SU-DHL-6 (cell line): ENCODE results near the gene CACNG4.

Experiments
- H2AFZ ChIP-seq: fragments of 200-600 bp; sonication (generic); 2 replicates; pipeline ENCODE4 v1.6.1; 2014; ENCODE audit warnings: low read depth, mild to moderate bottlenecking, moderate library complexity, mixed read lengths, antibody characterized with exemption, low read length; ENCODE audit not compliant: severe bottlenecking
- H3F3A ChIP-seq: fragments of 200-600 bp; shearing (Covaris generic); 2 replicates; pipeline ENCODE4 v1.6.0; 2016; ENCODE audit warnings: antibody characterized with exemption, mild to moderate bottlenecking; ENCODE audit not compliant: insufficient read depth
- H3K27ac ChIP-seq: fragments of 200-600 bp; sonication (generic); 2 replicates; pipeline ENCODE4 v1.5.1; 2016; ENCODE audit warnings: low read depth, mild to moderate bottlenecking, low read length, moderate library complexity, mixed read lengths
- H3K27me3 ChIP-seq: fragments of 200-600 bp; sonication (generic), shearing (Covaris generic); 2 replicates; pipeline ENCODE4 v1.6.0; 2014; ENCODE audit warnings: mild to moderate bottlenecking, low read length
- H3K36me3 ChIP-seq: fragments of 200-600 bp; sonication (generic); 2 replicates; pipeline ENCODE4 v1.6.1; 2014; ENCODE audit warnings: mild to moderate bottlenecking, low read length, mixed read lengths
- H3K4me2 ChIP-seq: fragments of 300-600, 200-600 bp; shearing (Covaris generic), sonication (generic); 2 replicates; pipeline ENCODE4 v1.6.0; 2014; ENCODE audit warnings: low read length, low read depth, mild to moderate bottlenecking; ENCODE audit not compliant: poor library complexity, severe bottlenecking
- H3K4me3 ChIP-seq: fragments of 200-600 bp; sonication (generic); 2 replicates; pipeline ENCODE4 v1.5.1; 2014; ENCODE audit warnings: antibody characterized with exemption, low read length, mild to moderate bottlenecking, mixed read lengths; ENCODE audit not compliant: insufficient read depth, poor library complexity, severe bottlenecking
- H3K79me2 ChIP-seq: fragments of 200-600 bp; sonication (generic); 2 replicates; pipeline ENCODE4 v1.6.1; 2014; ENCODE audit warnings: mild to moderate bottlenecking, low read length, moderate library complexity; ENCODE audit not compliant: insufficient read depth
- H3K9ac ChIP-seq: fragments of 200-600 bp; sonication (generic); 2 replicates; pipeline ENCODE4 v1.7.0; 2014; ENCODE audit warnings: mild to moderate bottlenecking, low read length
- H3K9me2 ChIP-seq: fragments of 200-600 bp; sonication (generic); replicated peaks from 2 replicates; pipeline ENCODE4 v1.6.1; 2014; ENCODE audit warnings: low read length; ENCODE audit not compliant: insufficient read depth
- H3K9me3 ChIP-seq: fragments of 200-600 bp; sonication (generic); 2 replicates; pipeline ENCODE4 v1.6.1; 2014; ENCODE audit warnings: low read length, mixed read lengths; ENCODE audit not compliant: insufficient read depth
- H4K20me1 ChIP-seq: fragments of 200-600 bp; sonication (generic); 2 replicates; pipeline ENCODE4 v1.6.1; 2014; ENCODE audit warnings: low read depth, mild to moderate bottlenecking, antibody characterized with exemption, low read length, moderate library complexity, mixed read lengths
- CTCF ChIP-seq: fragments of 200-600 bp; sonication (generic); IDR thresholded peaks from one replicate; pipeline ENCODE4 v1.5.1; 2017; ENCODE audit warnings: antibody characterized with exemption, mild to moderate bottlenecking, low read length, moderate library complexity; ENCODE audit not compliant: insufficient read depth, poor library complexity, severe bottlenecking
- EZH2phosphoT487 ChIP-seq: fragments of 200-600 bp; sonication (generic), shearing (Covaris generic); conservative IDR thresholded peaks from 2 replicates; pipeline ENCODE4 v1.6.1; 2018; ENCODE audit warnings: mild to moderate bottlenecking, antibody characterized with exemption, low read length, moderate library complexity, mixed read lengths

The CACNG4 gene

GRCh38 chr17:66985338-66986237, 21.1 kb downstream of the CACNG4 start:
- Histone ChIP-seq H2AFZ (no peak overlapping the region), H3K36me3 (no peaks in the 10 kb centered on the region), H3F3A (no peaks in the 10 kb centered on the region), H3K9me2 (no peaks in the 10 kb centered on the region), H3K4me3 (no peak overlapping the region), H3K27ac (no peak overlapping the region), H3K9me3 (no peaks in the 10 kb centered on the region), H4K20me1 (no peaks in the 10 kb centered on the region), H3K27me3 (no peaks in the 10 kb centered on the region), H3K79me2 (no peaks in the 10 kb centered on the region), H3K9ac (no peak overlapping the region), H3K4me2 (no peak overlapping the region)
- no peak for TF ChIP-seq CTCF
- TF ChIP-seq EZH2phosphoT487 = no peak

- Histone ChIP-seq H3K4me3 (no peak overlapping the region), H4K20me1 (no peaks in the 10 kb centered on the region), H2AFZ (no peak overlapping the region), H3K9me2 (no peaks in the 10 kb centered on the region), H3K27me3 (no peaks in the 10 kb centered on the region), H3K4me2 (no peak overlapping the region), H3K79me2 (no peaks in the 10 kb centered on the region), H3F3A (no peaks in the 10 kb centered on the region), H3K9ac (no peak overlapping the region), H3K36me3 (no peaks in the 10 kb centered on the region), H3K27ac (no peak overlapping the region), H3K9me3 (no peaks in the 10 kb centered on the region)
- TF ChIP-seq CTCF = no peak
- no peak for TF ChIP-seq EZH2phosphoT487
These were observed 22.2 kb downstream of the CACNG4 start for GRCh38 chr17:66986659-66987058.

- TF ChIP-seq CTCF = no peak
- no peak for TF ChIP-seq EZH2phosphoT487
- Histone ChIP-seq H3K27ac (no peak overlapping the region), H3K4me2 (no peak overlapping the region), H3K9ac (no peak overlapping the region), H3K79me2 (no peaks in the 10 kb centered on the region), H3K36me3 (no peaks in the 10 kb centered on the region), H3K9me3 (no peaks in the 10 kb centered on the region), H4K20me1 (no peaks in the 10 kb centered on the region), H3K27me3 (no peaks in the 10 kb centered on the region), H3K9me2 (no peaks in the 10 kb centered on the region), H3K4me3 (no peak overlapping the region), H3F3A (no peaks in the 10 kb centered on the region), H2AFZ (no peak overlapping the region)
These were observed 22.6 kb downstream of the CACNG4 start for GRCh38 chr17:66987059-66987616.
